Keratinocyte (primary cell): Measurements from ENCODE around the gene OR1I1. TPM values are rescaled to one million over a fixed set of nuclear protein-coding genes. Genes with fewer than 3 reads are reported as not detected.

Experiments used
- DNase-seq: peaks from one replicate; pipeline ENCODE4 v3.0.0-alpha.2; 2011; ENCODE audit warnings: low read depth, missing footprints, low spot score
- FAIRE-seq: peaks from 2 replicates; lab custom pipeline; 2011; peaks lifted over from hg19 to GRCh38; lab: Jason Lieb, UNC
- H2AFZ ChIP-seq: 2 replicates; pipeline ENCODE4 v1.6.0; 2012; ENCODE audit warnings: low read length, control low read depth, inconsistent platforms; ENCODE audit not compliant: control insufficient read depth
- H3K27ac ChIP-seq: 2 replicates; pipeline ENCODE4 v1.5.1; 2011; ENCODE audit warnings: low read length; ENCODE audit not compliant: control insufficient read depth, insufficient read depth
- H3K27me3 ChIP-seq: 3 replicates; pipeline ENCODE4 v1.6.0; 2011; ENCODE audit warnings: low read length; ENCODE audit not compliant: control insufficient read depth, insufficient read depth; ENCODE audit errors: extremely low read depth
- H3K36me3 ChIP-seq, 2 experiments: 2 replicates in 1 of 2; 3 replicates in 1 of 2; pipeline ENCODE4 v1.5.1; 2011; ENCODE audit warnings: low read length in 2 of 2, mild to moderate bottlenecking in 1 of 2; ENCODE audit not compliant: control insufficient read depth in 2 of 2, insufficient read depth in 2 of 2; ENCODE audit errors: extremely low read depth in 1 of 2
- H3K4me1 ChIP-seq: 3 replicates; pipeline ENCODE4 v1.5.1; 2011; ENCODE audit warnings: low read length; ENCODE audit not compliant: control insufficient read depth, insufficient read depth; ENCODE audit errors: extremely low read depth
- H3K4me2 ChIP-seq: 3 replicates; pipeline ENCODE4 v1.6.0; 2011; ENCODE audit warnings: low read depth, low read length; ENCODE audit not compliant: control insufficient read depth, insufficient read depth; ENCODE audit errors: extremely low read depth
- H3K4me3 ChIP-seq, 3 experiments: fragments of 200-600 bp in 1 of 3; sonication (generic) in 1 of 3; 2 replicates in 2 of 3; 3 replicates in 1 of 3; pipeline ENCODE4 v1.5.1; 2011 to 2016; ENCODE audit warnings: low read length in 3 of 3, mild to moderate bottlenecking in 3 of 3, control low read depth in 2 of 3, inconsistent platforms in 1 of 3, low read depth in 1 of 3, mixed read lengths in 1 of 3, mixed run types in 1 of 3, moderate library complexity in 1 of 3; ENCODE audit not compliant: control insufficient read depth in 2 of 3, insufficient read depth in 2 of 3; ENCODE audit errors: extremely low read depth in 1 of 3
- H3K79me2 ChIP-seq: 2 replicates; pipeline ENCODE4 v1.6.0; 2012; ENCODE audit warnings: low read length; ENCODE audit not compliant: control insufficient read depth, insufficient read depth
- H3K9ac ChIP-seq: 3 replicates; pipeline ENCODE4 v1.6.0; 2011; ENCODE audit warnings: low read length; ENCODE audit not compliant: control insufficient read depth, insufficient read depth; ENCODE audit errors: extremely low read depth
- H3K9me1 ChIP-seq: 3 replicates; pipeline ENCODE4 v1.6.0; 2011; ENCODE audit warnings: low read length; ENCODE audit not compliant: control insufficient read depth, insufficient read depth; ENCODE audit errors: extremely low read depth
- H3K9me3 ChIP-seq: 2 replicates; pipeline ENCODE4 v1.5.1; 2012; ENCODE audit warnings: low read depth, low read length; ENCODE audit not compliant: control insufficient read depth
- H4K20me1 ChIP-seq: 3 replicates; pipeline ENCODE4 v1.6.0; 2011; ENCODE audit warnings: low read length; ENCODE audit not compliant: control insufficient read depth, insufficient read depth; ENCODE audit errors: extremely low read depth
- CTCF ChIP-seq, 3 experiments: IDR thresholded peaks in 1 of 3; conservative IDR thresholded peaks in 1 of 3; optimal IDR thresholded peaks in 1 of 3; 2 replicates in 2 of 3; 3 replicates in 1 of 3; pipeline versions ENCODE3 to v1.5.1; 2011; ENCODE audit warnings: low read length in 3 of 3, mild to moderate bottlenecking in 3 of 3, moderate library complexity in 2 of 3, control low read depth in 1 of 3, inconsistent platforms in 1 of 3; ENCODE audit not compliant: insufficient read depth in 2 of 3; ENCODE audit errors: extremely low read depth in 1 of 3
- EZH2 ChIP-seq: IDR thresholded peaks from one replicate; pipeline ENCODE4 v1.6.1; 2012; ENCODE audit warnings: inconsistent platforms, mild to moderate bottlenecking, low read length, moderate library complexity
- dilution Hi-C: fragments of 300-500 bp; cut with MboI; formaldehyde crosslinking; loops from one replicate; pipeline ENCODE4 v1.7.0; 2020; ENCODE audit warnings: low sequenced_read_pairs; ENCODE audit not compliant: extremely low pct_ligation_motif_present
- polyA plus RNA-seq, 5 experiments: library from polyadenylated mRNA; depleted of rRNA in 3 of 5; stranded (reverse) in 3 of 5; stranded (forward) in 1 of 5; unstranded in 1 of 5; fragments of >200 nt; gene quantifications; 1 replicate in 1 of 5; 2 replicates in 3 of 5; 3 replicates in 1 of 5; pipeline versions ENCODE4 v1.2.1 to v1.2.3, GENCODE V29; 2011 to 2012; ENCODE audit warnings: missing spikeins in 2 of 5, low read depth in 1 of 5, low replicate concordance in 1 of 5

Gene OR1I1
- polyA plus RNA-seq, 1 donor (not counting 4 experiments of a cell fraction or from before 2014, with no cell fraction given): not detected

- Histone ChIP-seq H3K27ac (no peak overlapping the region), H3K9ac (no peak overlapping the region), H3K4me2 (no peak overlapping the region), H3K36me3 (no peaks in the 10 kb centered on the region), H3K79me2 (no peaks in the 10 kb centered on the region), H3K9me1 (no peaks in the 10 kb centered on the region), H3K27me3 (no peaks in the 10 kb centered on the region), H3K4me1 (no peaks in the 10 kb centered on the region), H3K9me3 (peaks cover 4% of the 10 kb centered on the region), H4K20me1 (no peaks in the 10 kb centered on the region), H2AFZ (no peak overlapping the region), H3K4me3 (no peak overlapping the region)
- FAIRE-seq: no peak
- dilution Hi-C loops: no loop called here
- TF ChIP-seq EZH2: no peak
- TF ChIP-seq CTCF (optimal IDR thresholded peaks at IDR 0.05 in 1 of 3, IDR thresholded peaks at IDR 0.05 in 1 of 3, conservative IDR thresholded peaks at IDR 0.05 in 1 of 3; ENCODE audit: extremely low read depth in 1 of 3, insufficient read depth in 2 of 3, low read length in 3 of 3): no peak
- no peak for DNase-seq
These were observed 60.3 kb downstream of the OR1I1 start for GRCh38 chr19:15142313-15142712.

Other genes with a start within 250 kb of the OR1I1 start
- gene OR7A5, start 247.0 kb upstream of the OR1I1 start, polyA plus RNA-seq: 0.01 to 0.13 TPM in 2 of 3 replicates, not detected in the other
- 0.03 to 0.09 TPM (median 0.06 TPM) in 3 replicates for gene OR7C1, start 247.0 kb upstream of the OR1I1 start, polyA plus RNA-seq
- gene OR7A10, start 233.3 kb upstream of the OR1I1 start, polyA plus RNA-seq: not detected in 3 replicates
- gene OR7A17, start 196.1 kb upstream of the OR1I1 start, polyA plus RNA-seq: not detected in 3 replicates
- gene OR7C2, start 140.7 kb upstream of the OR1I1 start, polyA plus RNA-seq: not detected in 3 replicates
- 0.59 to 1.9 TPM (median 0.96 TPM) in 3 replicates for gene SLC1A6, start 102.3 kb upstream of the OR1I1 start, polyA plus RNA-seq
- gene CASP14, start 32.7 kb upstream of the OR1I1 start, polyA plus RNA-seq: 52.7 to 243 TPM (median 122 TPM) in 3 replicates
- gene SYDE1, start 25.2 kb downstream of the OR1I1 start, polyA plus RNA-seq: 5.8 to 8.8 TPM (median 6.4 TPM) in 3 replicates
- 2.5 to 14.9 TPM (median 4.1 TPM) in 3 replicates for gene NOTCH3, start 118.8 kb downstream of the OR1I1 start, polyA plus RNA-seq
- 0.33 to 1.2 TPM (median 0.51 TPM) in 3 replicates for gene EPHX3, start 150.2 kb downstream of the OR1I1 start, polyA plus RNA-seq